Activated naive CD4-positive, alpha-beta T cell treated with anti-CD3 and anti-CD28 coated beads for 36 hours (primary cell): ENCODE measurements around the gene DMRTB1. TPM values are rescaled to one million over a fixed set of nuclear protein-coding genes. Genes with fewer than 3 reads are reported as not detected.
A peak's percentile ranks its signal among the peaks of the same experiment; 100 is the strongest.

Experiments
- CTCF ChIA-PET: fragments of 350-600 bp; sonication (Branson Sonifier 250); formaldehyde crosslinking; loops from one replicate; lab custom pipeline; 2021; ENCODE audit warnings: antibody characterized with exemption; lab: Charles Lee
- DNase-seq: peaks from one replicate; pipeline ENCODE4 v3.0.0-alpha.2; 2020
- H3K27ac Mint-ChIP-seq: one replicate; pipeline ENCODE4 v1.8.0; 2021; ENCODE audit warnings: mild to moderate bottlenecking, mixed read lengths
- H3K27me3 Mint-ChIP-seq: one replicate; pipeline ENCODE4 v1.8.0; 2021; ENCODE audit warnings: low read depth, mixed read lengths
- H3K36me3 Mint-ChIP-seq: one replicate; pipeline ENCODE4 v1.8.0; 2021; ENCODE audit warnings: low read depth, mixed read lengths
- H3K4me1 Mint-ChIP-seq: one replicate; pipeline ENCODE4 v1.8.0; 2021; ENCODE audit warnings: low read depth, mixed read lengths
- H3K4me3 Mint-ChIP-seq: one replicate; pipeline ENCODE4 v1.8.0; 2021; ENCODE audit warnings: mild to moderate bottlenecking, moderate library complexity, mixed read lengths
- H3K9me3 Mint-ChIP-seq: one replicate; pipeline ENCODE4 v1.8.0; 2021; ENCODE audit warnings: mixed read lengths
- intact Hi-C: fragments of 100-400 bp; cut with micrococcal nuclease; formaldehyde crosslinking; loops from one replicate; pipeline ENCODE4 v1.15.1; 2023
- total RNA-seq, 2 experiments: library from RNA; stranded (reverse); gene quantifications; one replicate each; pipeline ENCODE4 v1.2.3, GENCODE V29; 2021

Gene DMRTB1
- total RNA-seq, 2 experiments from 2014 or later = not detected

DNA sequence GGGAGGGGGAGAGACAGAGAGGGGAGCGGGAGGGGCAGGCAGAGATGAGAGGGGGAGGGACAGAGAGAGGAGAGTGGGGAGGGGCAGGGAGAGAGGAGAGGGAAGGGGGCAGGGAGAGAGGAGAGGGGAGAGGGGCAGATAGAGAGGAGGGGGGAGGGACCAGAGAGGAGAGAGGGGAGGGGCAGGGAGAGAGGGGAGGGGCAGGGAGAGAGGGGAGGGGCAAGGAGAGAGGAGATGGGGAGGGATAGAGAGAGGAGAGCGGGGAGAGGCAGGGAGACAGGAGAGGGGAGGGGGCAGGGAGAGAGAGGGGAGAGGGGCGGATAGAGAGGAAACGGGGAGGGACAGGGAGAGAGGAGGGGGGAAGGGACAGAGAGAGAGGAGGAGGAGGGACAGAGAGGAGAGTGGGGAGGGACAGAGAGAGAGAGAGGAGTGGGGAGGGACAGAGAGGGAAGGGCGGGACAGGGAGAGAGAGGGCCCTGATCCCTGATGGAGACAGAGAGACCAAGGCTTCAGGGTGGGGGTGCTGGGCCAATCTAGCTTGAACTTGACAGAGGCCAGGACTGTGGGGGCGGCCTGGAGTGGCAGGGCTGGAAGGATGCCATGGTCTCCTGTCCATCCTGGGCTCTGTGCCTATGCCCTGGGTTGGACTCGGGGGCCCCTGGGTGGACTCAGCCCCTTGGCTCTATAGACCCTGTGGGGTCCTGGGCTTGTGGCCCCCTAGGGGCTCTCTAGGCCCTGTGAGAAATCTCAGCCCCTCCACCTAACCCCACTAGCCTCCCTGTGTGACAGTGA lies 43.6 kb downstream of the DMRTB1 start:
- CTCF ChIA-PET = no interaction called here
- H3K4me3 Mint-ChIP-seq = no peak overlapping the region
- H3K27ac Mint-ChIP-seq = no peak overlapping the region
- no peaks in the 10 kb centered on the region for H3K4me1 Mint-ChIP-seq
- no peak for DNase-seq
- H3K27me3 Mint-ChIP-seq = no peaks in the 10 kb centered on the region
- H3K9me3 Mint-ChIP-seq = no peaks in the 10 kb centered on the region
- intact Hi-C loops = no loop called here
- H3K36me3 Mint-ChIP-seq = no peaks in the 10 kb centered on the region

DNA sequence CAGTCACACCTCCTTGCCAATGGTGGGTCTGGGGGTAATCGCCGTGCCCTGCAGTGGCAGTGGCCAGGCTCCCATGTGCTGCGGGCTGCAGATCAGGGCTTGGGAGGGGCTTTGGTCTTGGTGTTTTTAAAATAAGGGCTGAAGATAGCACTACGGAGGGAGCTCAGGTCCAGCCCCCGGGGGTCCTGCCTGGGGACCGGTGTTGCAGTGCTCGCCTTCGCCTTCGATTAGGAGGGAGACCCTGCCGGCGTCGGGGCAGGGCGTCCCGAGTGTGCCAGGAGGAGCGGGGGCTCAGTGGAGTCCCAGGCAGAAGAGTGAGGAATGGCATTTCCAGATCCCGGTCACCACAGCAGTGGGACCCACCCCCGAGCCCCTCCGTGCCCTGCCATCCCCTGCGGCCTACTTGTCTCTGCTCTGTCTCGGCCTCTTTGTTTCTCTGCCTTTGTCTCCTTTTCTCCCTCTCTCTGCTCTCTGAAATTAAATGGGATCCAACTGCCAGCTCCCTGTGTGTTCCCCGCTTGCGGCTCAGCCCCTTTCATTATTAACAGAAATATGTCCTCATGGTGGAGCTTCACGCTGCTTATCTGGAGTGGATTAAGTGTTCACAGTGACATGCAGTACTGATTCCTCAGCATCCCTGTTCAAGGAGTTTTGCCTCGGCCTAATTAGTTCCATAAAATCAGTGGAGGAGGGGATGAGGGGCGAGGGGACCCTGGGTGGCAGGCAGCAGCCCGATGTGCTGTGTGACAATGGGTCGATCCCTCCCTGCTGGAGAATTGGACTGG lies 44.4 kb downstream of the DMRTB1 start:
- Mint-ChIP-seq H3K36me3 (no peaks in the 10 kb centered on the region), H3K27ac (peak overlapping the region; percentile 37), H3K4me3 (no peak overlapping the region), H3K4me1 (no peaks in the 10 kb centered on the region), H3K27me3 (no peaks in the 10 kb centered on the region), H3K9me3 (no peaks in the 10 kb centered on the region)
- DNase-seq = no peak
- CTCF ChIA-PET = no interaction called here
- intact Hi-C loops = no loop called here

DNA sequence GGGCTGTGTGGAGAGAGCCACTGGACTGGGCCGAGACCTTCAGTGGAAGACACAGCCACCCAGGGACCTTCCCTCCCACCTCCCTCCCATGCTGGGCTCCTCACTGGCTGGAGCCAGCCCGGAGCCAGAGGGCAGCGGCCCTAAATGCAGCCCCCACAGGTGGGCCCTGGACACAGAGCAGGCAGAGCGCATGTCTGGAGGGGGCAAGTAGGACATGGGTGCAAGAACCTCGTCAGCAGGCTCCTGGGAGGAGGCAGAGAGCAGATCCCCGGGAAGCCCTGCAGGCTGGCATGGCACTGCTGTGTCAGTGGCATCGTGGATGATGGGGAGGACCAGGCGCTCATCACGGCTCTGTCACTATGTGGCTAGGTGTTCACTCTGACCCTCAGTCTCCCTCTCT lies 45.7 kb downstream of the DMRTB1 start:
- Mint-ChIP-seq H3K36me3 (no peaks in the 10 kb centered on the region), H3K9me3 (no peaks in the 10 kb centered on the region), H3K4me1 (no peaks in the 10 kb centered on the region), H3K4me3 (no peak overlapping the region), H3K27me3 (no peaks in the 10 kb centered on the region), H3K27ac (no peak overlapping the region)
- DNase-seq = no peak
- CTCF ChIA-PET = no interaction called here
- intact Hi-C loops = no loop called here

DNA sequence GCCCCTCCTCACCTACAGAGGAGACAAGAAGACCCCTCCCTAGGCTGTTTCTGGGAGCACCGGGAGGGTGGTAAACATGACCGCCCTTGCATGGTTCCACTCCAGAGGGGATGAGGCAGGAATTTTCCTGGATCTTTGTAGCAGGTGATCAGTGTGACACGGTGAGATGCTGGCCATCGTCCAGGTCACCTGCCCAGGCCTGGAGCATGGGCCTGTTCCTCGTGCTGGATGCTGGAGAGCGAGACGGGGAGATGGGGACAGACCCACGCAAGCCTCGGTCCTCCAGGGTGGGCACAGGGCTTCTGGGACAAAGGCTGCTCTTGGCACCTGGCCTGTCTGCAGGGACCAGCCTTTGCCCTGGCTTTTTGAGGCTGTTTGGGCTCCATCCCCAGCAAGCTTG lies 46.2 kb downstream of the DMRTB1 start:
- CTCF ChIA-PET = no interaction called here
- H3K27me3 Mint-ChIP-seq = no peaks in the 10 kb centered on the region
- H3K9me3 Mint-ChIP-seq = no peaks in the 10 kb centered on the region
- no peaks in the 10 kb centered on the region for H3K4me1 Mint-ChIP-seq
- H3K36me3 Mint-ChIP-seq = no peaks in the 10 kb centered on the region
- no peak overlapping the region for H3K27ac Mint-ChIP-seq
- H3K4me3 Mint-ChIP-seq = no peak overlapping the region
- DNase-seq = no peak
- intact Hi-C loops = no loop called here

DNA sequence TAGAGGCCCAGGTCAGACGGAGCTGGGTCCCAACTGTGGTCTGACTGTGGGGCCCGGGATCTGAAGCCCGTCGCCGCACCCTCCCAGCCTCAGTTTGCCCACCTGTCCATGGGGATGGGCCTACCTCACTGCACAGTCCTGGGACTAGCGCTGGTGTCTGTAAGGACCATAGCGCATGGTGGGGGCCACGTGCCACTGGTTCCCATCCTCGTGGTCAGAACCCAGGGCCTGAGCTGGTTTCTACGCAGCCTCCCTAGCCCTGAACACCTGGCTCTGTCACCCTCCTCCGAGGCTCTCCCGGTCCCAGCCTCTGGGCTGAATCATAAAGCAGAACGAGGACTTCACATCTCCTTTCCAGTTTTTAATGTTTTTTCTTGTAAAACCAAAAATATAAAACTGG lies 46.7 kb downstream of the DMRTB1 start:
- H3K27ac Mint-ChIP-seq = no peak overlapping the region
- no peaks in the 10 kb centered on the region for H3K9me3 Mint-ChIP-seq
- DNase-seq = no peak
- H3K36me3 Mint-ChIP-seq = no peaks in the 10 kb centered on the region
- no peak overlapping the region for H3K4me3 Mint-ChIP-seq
- intact Hi-C loops = no loop called here
- no peaks in the 10 kb centered on the region for H3K27me3 Mint-ChIP-seq
- no peaks in the 10 kb centered on the region for H3K4me1 Mint-ChIP-seq
- CTCF ChIA-PET = no interaction called here

DNA sequence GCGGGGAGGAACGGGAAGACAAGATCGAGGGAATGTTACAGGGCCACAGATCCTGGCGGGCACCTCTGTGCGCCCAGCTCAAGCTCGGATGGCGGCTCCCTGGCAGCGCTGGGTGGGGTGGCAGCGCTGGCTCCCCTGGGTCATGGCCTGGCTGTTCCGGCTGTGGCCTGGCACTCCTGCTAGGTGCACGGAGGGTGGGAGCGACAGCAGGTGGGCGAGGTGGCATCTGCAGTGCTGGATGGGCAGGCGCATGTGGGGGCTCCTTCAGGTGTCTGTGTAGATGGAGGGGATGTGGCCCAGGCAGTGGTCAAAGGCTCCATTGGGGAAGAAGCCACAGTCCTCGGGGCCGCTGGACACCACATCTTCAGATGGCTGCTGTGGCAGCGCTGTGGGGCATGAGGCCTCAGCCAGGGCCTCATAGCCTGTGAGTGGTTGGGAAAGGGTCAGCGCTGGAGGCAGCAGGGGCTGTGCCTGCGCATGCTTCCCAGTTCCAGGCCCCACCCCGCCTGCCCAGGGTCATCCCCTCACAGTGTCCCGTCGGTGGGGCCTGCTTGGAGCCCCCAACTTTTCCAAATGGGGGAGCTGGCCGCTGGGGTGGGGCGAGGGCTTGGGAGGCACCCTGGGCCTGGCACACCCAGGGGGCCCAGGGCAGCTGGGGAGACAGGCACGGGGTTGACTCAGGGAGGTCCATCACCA lies 47.3 kb downstream of the DMRTB1 start:
- Mint-ChIP-seq H3K27ac (no peak overlapping the region), H3K36me3 (no peaks in the 10 kb centered on the region)

DNA sequence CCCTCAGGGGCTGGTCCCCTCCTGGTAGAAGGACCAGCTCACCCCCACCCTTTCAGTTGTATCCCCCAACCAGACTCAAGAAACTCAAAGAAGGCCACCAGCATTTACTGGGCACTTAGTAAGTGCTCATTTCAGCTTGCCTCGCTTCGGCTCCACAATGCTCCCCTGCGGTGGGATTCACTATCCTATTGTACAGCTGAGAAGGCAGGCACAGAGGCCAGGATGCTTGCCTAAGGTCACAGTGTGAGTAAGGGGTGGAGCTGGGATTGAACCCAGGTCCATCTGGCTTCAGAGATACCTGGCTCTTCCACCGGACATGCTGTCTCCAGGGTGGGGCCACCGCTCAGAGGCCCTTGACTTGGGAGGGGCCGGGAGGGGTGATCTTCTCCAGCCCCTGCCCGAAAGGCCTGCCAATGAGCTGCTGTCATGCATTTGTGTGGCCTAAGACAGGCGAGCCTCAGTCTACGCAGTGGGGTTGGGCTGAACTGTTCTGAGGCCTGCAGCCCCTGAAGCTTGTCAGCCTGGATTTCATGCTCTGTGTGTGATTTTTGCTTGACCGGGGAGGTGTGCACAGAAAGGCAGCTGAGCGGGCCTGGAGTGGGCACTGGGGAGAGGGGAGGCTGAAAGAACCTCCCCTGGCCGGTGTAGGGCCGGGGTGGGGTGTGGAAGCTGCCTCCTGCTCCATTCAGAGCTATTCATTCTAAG lies 48.1 kb downstream of the DMRTB1 start:
- CTCF ChIA-PET = no interaction called here
- intact Hi-C loops = no loop called here
- no peak overlapping the region for H3K27ac Mint-ChIP-seq

More for the DNA sequence above, 47.3 kb downstream of the DMRTB1 start:
- no peak for DNase-seq
- CTCF ChIA-PET = no interaction called here
- intact Hi-C loops = no loop called here
- H3K27me3 Mint-ChIP-seq = no peaks in the 10 kb centered on the region
- H3K9me3 Mint-ChIP-seq = no peaks in the 10 kb centered on the region
- no peaks in the 10 kb centered on the region for H3K4me1 Mint-ChIP-seq
- H3K4me3 Mint-ChIP-seq = no peak overlapping the region

DNA sequence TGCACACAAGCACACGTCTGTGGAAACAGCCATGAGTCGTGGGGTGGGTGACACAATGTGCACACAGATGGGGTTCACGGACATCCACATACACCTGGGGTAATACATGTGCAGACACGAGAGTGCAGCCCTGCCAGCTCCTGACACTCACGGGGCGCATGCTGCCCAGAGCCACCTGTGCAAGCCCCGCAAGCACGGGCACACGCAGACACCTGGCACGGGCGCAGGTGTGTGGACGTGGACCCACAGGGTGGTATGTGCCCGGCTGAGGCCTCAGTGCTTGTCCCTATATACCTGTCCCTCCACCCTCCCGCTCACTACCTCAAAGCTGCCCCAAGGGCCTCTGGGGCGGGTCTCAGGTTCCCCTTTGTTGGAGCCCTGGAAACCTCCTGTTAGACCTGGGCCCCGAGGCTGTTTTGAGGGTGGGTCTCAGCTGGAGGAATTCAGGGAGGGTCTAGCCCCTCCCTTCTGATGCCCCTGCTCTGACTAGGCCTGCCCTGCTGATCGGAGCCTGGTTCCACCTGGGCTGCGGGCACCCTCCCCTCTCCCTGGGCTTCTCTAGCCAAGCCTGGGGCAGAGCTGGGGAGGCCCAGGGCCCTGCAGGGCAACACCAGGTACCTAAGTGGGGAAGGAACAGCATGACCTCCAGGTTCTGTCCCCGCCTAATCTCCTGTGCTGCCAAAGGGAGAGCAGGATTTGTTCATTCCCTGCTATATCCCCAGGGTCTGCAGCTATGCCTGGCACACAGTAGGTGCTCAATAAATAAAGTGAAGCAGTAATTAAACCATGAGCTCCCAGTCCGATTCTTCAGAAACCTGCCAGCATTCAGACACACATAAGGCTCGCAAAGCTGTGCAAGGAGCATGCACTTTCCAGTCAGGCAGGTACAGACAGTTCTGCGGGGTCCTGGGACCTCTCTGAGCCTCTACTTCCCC lies 49.1 kb downstream of the DMRTB1 start:
- intact Hi-C loops = no loop called here
- Mint-ChIP-seq H3K27ac (no peak overlapping the region), H3K27me3 (no peaks in the 10 kb centered on the region), H3K9me3 (no peaks in the 10 kb centered on the region), H3K4me3 (no peak overlapping the region), H3K36me3 (no peaks in the 10 kb centered on the region), H3K4me1 (no peaks in the 10 kb centered on the region)
- no peak for DNase-seq
- CTCF ChIA-PET = no interaction called here

More for the DNA sequence above, 48.1 kb downstream of the DMRTB1 start:
- Mint-ChIP-seq H3K4me1 (no peaks in the 10 kb centered on the region), H3K4me3 (no peak overlapping the region), H3K27me3 (no peaks in the 10 kb centered on the region), H3K36me3 (no peaks in the 10 kb centered on the region), H3K9me3 (no peaks in the 10 kb centered on the region)
- DNase-seq = no peak

DNA sequence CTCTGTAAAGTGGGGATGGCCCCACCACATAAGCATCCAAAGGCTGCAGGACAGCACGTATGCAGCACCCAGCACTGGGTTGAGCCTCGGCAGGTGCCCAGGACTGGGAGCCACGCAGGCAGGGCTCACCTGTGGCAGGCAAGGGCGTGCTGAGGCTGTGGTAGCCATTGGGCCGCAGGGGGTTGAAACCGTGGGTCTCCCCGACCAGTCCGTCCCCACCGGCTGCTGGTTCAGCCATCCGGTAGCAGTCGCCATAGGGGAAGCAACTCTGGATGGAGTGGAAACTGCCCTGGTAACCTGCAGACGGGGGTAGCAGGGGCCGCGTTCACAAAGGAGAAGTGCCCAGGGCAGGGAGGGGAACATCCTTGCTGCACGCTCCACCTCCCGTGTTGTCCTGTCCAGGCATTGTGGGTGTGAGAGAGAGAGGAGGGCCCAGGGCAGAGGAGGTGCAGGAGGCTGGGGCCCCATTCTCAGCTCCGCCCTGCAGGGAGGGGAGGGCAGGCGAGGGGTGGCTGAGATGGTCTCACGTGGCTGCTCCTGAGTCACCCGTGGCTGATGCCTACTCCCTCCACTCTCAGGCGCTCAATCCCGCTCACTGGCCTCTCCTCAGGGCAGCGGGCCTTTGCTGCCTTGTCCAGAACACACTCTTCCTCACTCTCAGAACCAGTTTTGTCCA lies 49.9 kb downstream of the DMRTB1 start:
- H3K4me1 Mint-ChIP-seq = no peaks in the 10 kb centered on the region
- H3K9me3 Mint-ChIP-seq = no peaks in the 10 kb centered on the region
- H3K27ac Mint-ChIP-seq = no peak overlapping the region
- CTCF ChIA-PET = no interaction called here
- no peaks in the 10 kb centered on the region for H3K27me3 Mint-ChIP-seq
- DNase-seq = no peak
- intact Hi-C loops = no loop called here
- H3K4me3 Mint-ChIP-seq = no peak overlapping the region
- H3K36me3 Mint-ChIP-seq = no peaks in the 10 kb centered on the region

DNA sequence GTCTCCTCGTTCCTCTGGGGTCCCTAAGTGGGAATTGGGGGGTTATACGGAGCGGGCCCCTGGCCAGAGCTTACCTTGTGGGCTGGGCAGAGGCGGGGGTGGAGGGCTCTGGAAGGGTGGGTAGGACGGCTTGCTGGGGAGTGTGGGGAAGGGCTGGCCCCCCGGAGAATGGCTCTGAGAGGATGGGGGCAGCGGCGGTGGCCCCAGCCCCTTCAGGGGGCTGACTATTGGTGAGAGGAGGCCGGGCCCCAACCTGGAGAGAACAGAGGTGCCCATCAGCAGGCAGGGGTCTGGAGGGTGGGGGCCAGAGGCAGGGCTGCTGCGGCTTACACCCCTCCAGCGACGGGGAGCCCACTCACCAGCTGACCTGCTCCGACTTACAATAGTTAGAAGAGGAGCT lies 50.6 kb downstream of the DMRTB1 start:
- DNase-seq = no peak
- no peak overlapping the region for H3K27ac Mint-ChIP-seq
- no peaks in the 10 kb centered on the region for H3K4me1 Mint-ChIP-seq
- CTCF ChIA-PET = no interaction called here
- intact Hi-C loops = no loop called here
- H3K36me3 Mint-ChIP-seq = no peaks in the 10 kb centered on the region
- H3K4me3 Mint-ChIP-seq = no peak overlapping the region
- H3K9me3 Mint-ChIP-seq = no peaks in the 10 kb centered on the region
- no peaks in the 10 kb centered on the region for H3K27me3 Mint-ChIP-seq

DNA sequence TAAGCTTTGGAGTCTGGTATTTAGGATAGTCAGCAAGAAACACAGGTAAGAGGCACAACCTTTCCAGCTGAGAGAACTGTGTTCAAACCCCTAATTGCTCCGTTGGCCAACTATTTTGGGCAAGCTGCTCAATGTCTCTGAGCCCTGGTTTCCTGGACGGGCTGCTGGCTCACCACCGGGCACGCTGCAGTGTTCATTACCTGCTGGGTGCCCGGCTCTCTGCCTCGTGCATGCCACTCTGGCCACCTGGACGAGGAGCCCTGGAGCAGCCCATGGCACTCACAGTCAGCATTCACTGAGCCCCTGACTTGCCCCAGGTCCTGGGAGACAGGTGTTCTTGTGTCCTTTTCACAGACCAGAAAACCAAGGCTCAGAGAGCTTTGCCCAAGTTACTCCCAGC lies 51.0 kb downstream of the DMRTB1 start:
- no peak overlapping the region for H3K27ac Mint-ChIP-seq
- no peak overlapping the region for H3K4me3 Mint-ChIP-seq
- intact Hi-C loops = no loop called here
- CTCF ChIA-PET = no interaction called here
- H3K36me3 Mint-ChIP-seq = no peaks in the 10 kb centered on the region
- no peak for DNase-seq
- no peaks in the 10 kb centered on the region for H3K27me3 Mint-ChIP-seq
- H3K4me1 Mint-ChIP-seq = no peaks in the 10 kb centered on the region
- no peaks in the 10 kb centered on the region for H3K9me3 Mint-ChIP-seq
